Upper lobe of right lung (tissue), 1 donor: ENCODE measurements around the gene RSRC1. TPM values are rescaled to one million over a fixed set of nuclear protein-coding genes. Genes with fewer than 3 reads are reported as not detected.
"Not testable (repeated sequence)": the region's sequence is repeated elsewhere in the genome, so short reads cannot be mapped to it uniquely, and the experiment has no call there.

ENCODE experiments used
- ATAC-seq: fragments of 200-7000 bp; cut with Tn5 transposase; one replicate; pipeline ENCODE4 v1.9.1; 2020; ENCODE audit warnings: mild to moderate bottlenecking, moderate library complexity
- DNase-seq: peaks from one replicate; pipeline ENCODE4 v3.0.0-alpha.2; 2020
- H3K27ac ChIP-seq: fragments of 200-600 bp; one replicate; pipeline ENCODE4 v1.8.0; 2022
- H3K27me3 ChIP-seq: fragments of 200-600 bp; one replicate; pipeline ENCODE4 v1.8.0; 2022; ENCODE audit warnings: mild to moderate bottlenecking
- H3K36me3 ChIP-seq: fragments of 200-600 bp; one replicate; pipeline ENCODE4 v1.8.0; 2022
- H3K4me1 ChIP-seq: fragments of 200-600 bp; one replicate; pipeline ENCODE4 v1.8.0; 2022
- H3K4me3 ChIP-seq: fragments of 200-600 bp; one replicate; pipeline ENCODE4 v1.8.0; 2022; ENCODE audit warnings: mild to moderate bottlenecking
- H3K9me3 ChIP-seq: fragments of 200-600 bp; one replicate; pipeline ENCODE4 v1.8.0; 2022
- CTCF ChIP-seq: fragments of 200-600 bp; IDR thresholded peaks from one replicate; pipeline ENCODE4 v1.8.0; 2022; ENCODE audit warnings: antibody characterized with exemption
- intact Hi-C: fragments of 100-400 bp; cut with DNase I; formaldehyde crosslinking; loops from one replicate; pipeline ENCODE4 v1.11.0; 2022
- total RNA-seq: library from RNA; stranded (reverse); fragmentation: NEBNext Ultra II Directional; extraction: Animal tissue kit (Norgen Biotek cat#: 25700); gene quantifications from one replicate; pipeline ENCODE4 v1.2.1, GENCODE V29; 2021
- donor health status: DM: no; HTN: yes; CAD: no; lungs with severe emphysema.

The RSRC1 gene
- total RNA-seq, 1 donor from 2014 or later: 28.1 TPM

GRCh38 chr3:158297940-158298339 is 188.1 kb downstream of the RSRC1 start:
- Histone ChIP-seq H3K9me3 (no peaks in the 10 kb centered on the region), H3K27ac (no peak overlapping the region), H3K4me3 (no peak overlapping the region), H3K27me3 (no peaks in the 10 kb centered on the region), H3K4me1 (no peaks in the 10 kb centered on the region), H3K36me3 (no peaks in the 10 kb centered on the region)
- no peak for TF ChIP-seq CTCF
- DNase-seq (no peak), ATAC-seq (no peak)
- intact Hi-C loops: no loop called here

GRCh38 chr3:158308236-158308928 is 198.5 kb downstream of the RSRC1 start:
- TF ChIP-seq CTCF: no peak
- no peaks in the 10 kb centered on the region for H3K27me3 ChIP-seq
- H3K9me3 ChIP-seq: no peaks in the 10 kb centered on the region
- DNase-seq (no peak), ATAC-seq (no peak)
- no peak overlapping the region for H3K27ac ChIP-seq
- H3K4me3 ChIP-seq: no peak overlapping the region
- intact Hi-C loops: no loop called here
- no peaks in the 10 kb centered on the region for H3K4me1 ChIP-seq
- H3K36me3 ChIP-seq: no peaks in the 10 kb centered on the region

- ATAC-seq: no peak
- H3K27ac ChIP-seq: no peak overlapping the region
- H3K9me3 ChIP-seq: no peaks in the 10 kb centered on the region
- intact Hi-C loops: no loop called here
- H3K4me1 ChIP-seq: no peaks in the 10 kb centered on the region
- H3K4me3 ChIP-seq: no peak overlapping the region
- DNase-seq: no peak
- no peaks in the 10 kb centered on the region for H3K36me3 ChIP-seq
- no peak for TF ChIP-seq CTCF
- H3K27me3 ChIP-seq: no peaks in the 10 kb centered on the region
Measured at GRCh38 chr3:158312560-158313141, 202.8 kb downstream of the RSRC1 start.

- no peak for TF ChIP-seq CTCF
- Histone ChIP-seq H3K9me3 (no peaks in the 10 kb centered on the region), H3K4me1 (no peaks in the 10 kb centered on the region), H3K27ac (no peak overlapping the region), H3K36me3 (no peaks in the 10 kb centered on the region), H3K4me3 (no peak overlapping the region), H3K27me3 (no peaks in the 10 kb centered on the region)
- no peak for DNase-seq
- peak; percentile 33 for ATAC-seq
- intact Hi-C loops: no loop called here
Measured at GRCh38 chr3:158313338-158313927, 203.5 kb downstream of the RSRC1 start.

GRCh38 chr3:158314426-158315357 is 204.8 kb downstream of the RSRC1 start:
- ATAC-seq: no peak
- intact Hi-C loops: no loop called here
- H3K4me1 ChIP-seq: no peaks in the 10 kb centered on the region
- no peak for TF ChIP-seq CTCF
- H3K4me3 ChIP-seq: no peak overlapping the region
- no peak for DNase-seq
- H3K9me3 ChIP-seq: no peaks in the 10 kb centered on the region
- no peaks in the 10 kb centered on the region for H3K36me3 ChIP-seq
- H3K27ac ChIP-seq: no peak overlapping the region
- no peaks in the 10 kb centered on the region for H3K27me3 ChIP-seq

- H3K9me3 ChIP-seq, DNase-seq, H3K27ac ChIP-seq, H3K36me3 ChIP-seq, intact Hi-C loops, H3K27me3 ChIP-seq, ATAC-seq, H3K4me1 ChIP-seq: not testable (repeated sequence)
- peak overlapping the region; percentile 14 for H3K4me3 ChIP-seq
Measured at GRCh38 chr3:158329696-158330441, 220.0 kb downstream of the RSRC1 start.
